DND-41 (cell line): Measurements from ENCODE around the gene PSD2.

Source experiments
- ATAC-seq: fragments of 200-7000 bp; cut with Tn5 transposase; 3 replicates; pipeline ENCODE4 v1.9.1; 2021; ENCODE audit warnings: low read depth; ENCODE audit not compliant: insufficient read depth
- DNase-seq: peaks from one replicate; pipeline ENCODE4 v3.0.0-alpha.2; 2020
- H2AFZ ChIP-seq: 2 replicates; pipeline ENCODE4 v1.6.0; 2012; ENCODE audit warnings: low read depth, low read length
- H3K27ac ChIP-seq: 2 replicates; pipeline ENCODE4 v1.5.1; 2012; ENCODE audit warnings: low read length, inconsistent platforms
- H3K27me3 ChIP-seq: fragments of 200-600 bp; sonication (generic); 2 replicates; pipeline ENCODE4 v1.6.0; 2012; ENCODE audit warnings: low read length, mild to moderate bottlenecking, inconsistent platforms; ENCODE audit not compliant: insufficient read depth, poor library complexity
- H3K36me3 ChIP-seq: 2 replicates; pipeline ENCODE4 v1.5.1; 2012; ENCODE audit warnings: low read length, inconsistent platforms; ENCODE audit not compliant: insufficient read depth
- H3K4me1 ChIP-seq: 2 replicates; pipeline ENCODE4 v1.5.1; 2012; ENCODE audit warnings: mild to moderate bottlenecking, low read length; ENCODE audit not compliant: insufficient read depth
- H3K4me2 ChIP-seq: 2 replicates; pipeline ENCODE4 v1.6.0; 2012; ENCODE audit warnings: mild to moderate bottlenecking, moderate library complexity, low read length, inconsistent platforms; ENCODE audit not compliant: insufficient read depth
- H3K4me3 ChIP-seq, 2 experiments: fragments of 200-600 bp in 1 of 2; shearing (Covaris generic) in 1 of 2; 2 replicates each; pipeline ENCODE4 v1.5.1; 2012 to 2016; ENCODE audit warnings: inconsistent platforms in 2 of 2, low read length in 2 of 2, mild to moderate bottlenecking in 2 of 2, low read depth in 1 of 2, moderate library complexity in 1 of 2
- H3K79me2 ChIP-seq: 2 replicates; pipeline ENCODE4 v1.6.0; 2012; ENCODE audit warnings: low read length, inconsistent platforms; ENCODE audit not compliant: insufficient read depth
- H3K9ac ChIP-seq: 2 replicates; pipeline ENCODE4 v1.6.0; 2012; ENCODE audit warnings: low read depth, mild to moderate bottlenecking, inconsistent platforms, low read length, moderate library complexity
- H3K9me3 ChIP-seq: 2 replicates; pipeline ENCODE4 v1.5.1; 2012; ENCODE audit warnings: low read length, moderate library complexity, mild to moderate bottlenecking, inconsistent platforms; ENCODE audit not compliant: insufficient read depth, severe bottlenecking
- H4K20me1 ChIP-seq: 2 replicates; pipeline ENCODE4 v1.6.0; 2012; ENCODE audit warnings: low read length; ENCODE audit not compliant: insufficient read depth
- EZH2 ChIP-seq: IDR thresholded peaks from 3 replicates; pipeline ENCODE4 v1.6.1; 2012; ENCODE audit warnings: borderline replicate concordance, low read depth, mild to moderate bottlenecking, moderate library complexity, low read length, inconsistent platforms; ENCODE audit not compliant: severe bottlenecking
- TF ChIP-seq, protein P1 (sequence below): IDR thresholded peaks from 2 replicates; pipeline ENCODE4 v1.5.1; 2012; ENCODE audit warnings: borderline replicate concordance, low read length, moderate library complexity, mild to moderate bottlenecking; ENCODE audit not compliant: poor library complexity, severe bottlenecking; ENCODE audit errors: extremely low read depth

Gene PSD2

GRCh38 chr5:139795074-139796001, at the start of gene PSD2:
PSD2 (plus strand) TSS chr5:139795808; CDS start chr5:139809441, 13,633 bp downstream.
- Histone ChIP-seq H3K9ac (no peak within 1 kb of the TSS), H3K36me3 (no peaks in the 10 kb centered on the region), H3K9me3 (no peaks in the 10 kb centered on the region), H3K27me3 (peaks cover 6% of the 10 kb centered on the region), H2AFZ (no peak within 1 kb of the TSS), H3K4me1 (no peaks in the 10 kb centered on the region), H4K20me1 (no peaks in the 10 kb centered on the region; the same call in 1 of the 2 replicates), H3K27ac (no peak within 1 kb of the TSS), H3K4me3 (no peak within 1 kb of the TSS), H3K79me2 (no peaks in the 10 kb centered on the region), H3K4me2 (no peak within 1 kb of the TSS)
- DNase-seq (no peak), ATAC-seq (no peak)
- TF ChIP-seq, protein P1, sequence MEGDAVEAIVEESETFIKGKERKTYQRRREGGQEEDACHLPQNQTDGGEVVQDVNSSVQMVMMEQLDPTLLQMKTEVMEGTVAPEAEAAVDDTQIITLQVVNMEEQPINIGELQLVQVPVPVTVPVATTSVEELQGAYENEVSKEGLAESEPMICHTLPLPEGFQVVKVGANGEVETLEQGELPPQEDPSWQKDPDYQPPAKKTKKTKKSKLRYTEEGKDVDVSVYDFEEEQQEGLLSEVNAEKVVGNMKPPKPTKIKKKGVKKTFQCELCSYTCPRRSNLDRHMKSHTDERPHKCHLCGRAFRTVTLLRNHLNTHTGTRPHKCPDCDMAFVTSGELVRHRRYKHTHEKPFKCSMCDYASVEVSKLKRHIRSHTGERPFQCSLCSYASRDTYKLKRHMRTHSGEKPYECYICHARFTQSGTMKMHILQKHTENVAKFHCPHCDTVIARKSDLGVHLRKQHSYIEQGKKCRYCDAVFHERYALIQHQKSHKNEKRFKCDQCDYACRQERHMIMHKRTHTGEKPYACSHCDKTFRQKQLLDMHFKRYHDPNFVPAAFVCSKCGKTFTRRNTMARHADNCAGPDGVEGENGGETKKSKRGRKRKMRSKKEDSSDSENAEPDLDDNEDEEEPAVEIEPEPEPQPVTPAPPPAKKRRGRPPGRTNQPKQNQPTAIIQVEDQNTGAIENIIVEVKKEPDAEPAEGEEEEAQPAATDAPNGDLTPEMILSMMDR: no peak
- no peak for TF ChIP-seq EZH2

DNA sequence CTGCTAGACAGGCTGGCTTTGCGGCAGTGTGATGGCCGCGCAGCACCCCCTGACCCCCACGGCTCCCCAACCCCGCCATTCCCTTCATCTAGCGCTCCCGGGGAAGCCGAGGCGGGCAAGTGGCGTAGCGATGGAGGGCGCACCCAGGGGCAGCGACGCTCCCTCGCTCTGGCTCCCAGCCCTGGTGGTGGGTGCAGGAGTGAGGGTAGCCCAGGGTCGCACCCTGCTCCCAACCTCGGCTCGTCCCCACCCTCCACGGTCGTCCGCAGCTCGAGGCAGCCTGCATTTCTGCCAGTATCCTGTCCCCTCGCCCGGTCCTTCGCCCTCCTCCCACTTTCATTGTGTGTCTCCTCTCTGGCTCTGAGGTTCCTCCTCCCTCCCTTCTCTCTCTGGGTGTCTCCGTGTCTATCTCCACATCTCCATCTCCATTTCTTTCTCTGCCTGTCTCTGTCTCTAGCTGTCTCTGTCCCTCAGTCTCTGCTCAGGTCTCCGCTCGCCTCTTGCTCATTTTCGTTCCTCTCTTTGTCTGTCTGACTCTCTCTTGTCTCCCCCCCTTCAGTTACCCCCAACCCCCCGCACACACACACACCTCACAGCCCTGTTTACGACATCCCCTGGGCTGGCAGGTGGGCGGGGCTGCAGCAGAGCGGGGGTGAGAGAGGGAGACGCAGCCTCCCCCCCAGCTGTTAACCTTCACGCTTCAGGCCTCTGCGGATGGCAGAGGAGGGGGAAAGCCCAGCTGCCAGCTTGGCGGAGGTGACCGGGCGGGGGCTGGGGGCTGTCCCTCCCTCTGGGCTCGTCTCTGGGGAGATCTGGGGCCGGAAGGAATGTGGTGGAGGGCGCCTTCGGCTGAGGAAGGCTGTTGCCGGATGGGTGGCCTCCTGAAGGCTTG, 48.7 kb upstream of the PSD2 start:
- DNase-seq (peak; percentile 93), ATAC-seq (peak; percentile 88)
- Histone ChIP-seq H2AFZ (peak overlapping the region; percentile 62), H3K79me2 (no peaks in the 10 kb centered on the region), H4K20me1 (no peaks in the 10 kb centered on the region), H3K27ac (peak overlapping the region; percentile 71), H3K4me2 (peak overlapping the region; percentile 61), H3K9me3 (no peaks in the 10 kb centered on the region), H3K9ac (peak overlapping the region; percentile 53), H3K4me1 (peaks cover 33% of the 10 kb centered on the region), H3K36me3 (no peaks in the 10 kb centered on the region), H3K27me3 (no peaks in the 10 kb centered on the region), H3K4me3 (peak overlapping the region in 1 of 2 experiments; percentile 48; a peak in 2 of 4 replicates)
- TF ChIP-seq EZH2: no peak
- TF ChIP-seq, protein P1: no peak

DNA sequence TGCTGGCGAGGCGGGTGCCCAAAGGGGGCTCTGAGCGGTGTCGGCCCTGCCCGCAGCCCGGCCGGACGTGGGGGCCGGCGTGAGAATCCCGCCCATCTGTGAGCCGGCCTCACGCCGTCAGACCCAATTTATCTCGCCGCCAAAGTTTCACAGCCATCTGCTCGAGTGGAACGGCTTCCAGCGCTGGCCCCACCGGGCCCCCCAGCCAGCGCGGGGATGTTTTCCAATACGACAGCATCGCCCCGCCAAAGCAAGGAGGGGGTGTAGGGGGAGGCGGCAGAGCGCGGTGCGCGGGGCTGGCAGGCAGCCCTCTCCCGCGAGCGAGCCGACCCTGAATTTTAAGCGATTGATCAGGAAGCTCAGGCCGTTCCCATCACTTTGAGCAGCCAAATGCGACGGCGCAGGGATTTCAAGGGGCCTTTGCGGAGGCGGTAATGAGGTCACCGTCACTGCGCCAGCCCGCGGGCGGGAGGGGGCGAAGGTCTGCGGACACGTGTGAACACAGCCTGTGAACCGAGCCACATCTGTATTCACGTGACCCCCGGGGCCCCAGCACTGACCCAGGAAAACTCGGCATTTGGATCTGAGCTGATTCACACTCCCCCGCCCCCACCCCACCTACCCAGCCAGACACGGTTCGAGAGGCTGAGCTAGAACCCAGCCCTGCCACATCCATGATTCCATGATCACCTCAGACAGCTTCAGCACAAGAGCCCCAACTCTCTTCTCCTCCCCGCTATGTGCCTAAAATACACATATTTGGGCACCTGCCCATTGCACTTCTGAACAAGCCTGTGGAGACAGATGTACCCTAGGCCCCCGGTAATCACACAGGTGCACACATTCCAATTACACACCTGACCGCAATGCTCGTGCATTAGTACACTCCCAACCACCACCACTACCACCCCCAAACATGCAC, 47.8 kb upstream of the PSD2 start:
- Histone ChIP-seq H2AFZ (peak overlapping the region; percentile 62), H3K9ac (peak overlapping the region; percentile 53), H3K27ac (peak overlapping the region; percentile 71), H3K36me3 (no peaks in the 10 kb centered on the region), H3K4me2 (peak overlapping the region; percentile 61), H3K9me3 (no peaks in the 10 kb centered on the region), H3K79me2 (no peaks in the 10 kb centered on the region), H3K27me3 (no peaks in the 10 kb centered on the region), H3K4me3 (peak overlapping the region in 1 of 2 experiments; percentile 48; a peak in 2 of 4 replicates), H4K20me1 (no peaks in the 10 kb centered on the region), H3K4me1 (peaks cover 33% of the 10 kb centered on the region)
- peak; percentile 46 for ATAC-seq
- DNase-seq: peak; percentile 58
- TF ChIP-seq EZH2: no peak
- TF ChIP-seq, protein P1: no peak
